GM12878 (cell line): ENCODE results near the gene MIPOL1.

Source experiments
- BACH1 ChIP-seq: fragments of 450-650 bp; IDR thresholded peaks from 2 replicates; pipeline ENCODE4 v1.6.1; 2017; ENCODE audit warnings: mild to moderate bottlenecking, borderline replicate concordance
- CREM ChIP-seq: IDR thresholded peaks from 2 replicates; pipeline ENCODE4 v1.6.1; 2014; ENCODE audit warnings: antibody characterized with exemption, low read depth
- CTCF ChIP-seq, 3 experiments: IDR thresholded peaks in 2 of 3; conservative IDR thresholded peaks in 1 of 3; 2 replicates each; pipeline ENCODE4 v1.5.1; 2011; ENCODE audit warnings: low read depth in 3 of 3, low read length in 3 of 3, mild to moderate bottlenecking in 3 of 3, control low read depth in 2 of 3, moderate library complexity in 2 of 3, inconsistent platforms in 1 of 3, mixed read lengths in 1 of 3; ENCODE audit not compliant: control insufficient read depth in 2 of 3, insufficient read depth in 1 of 3; ENCODE audit errors: extremely low read depth in 1 of 3
- EP300 ChIP-seq, 2 experiments: fragments of 150-350 bp in 1 of 2; IDR thresholded peaks; 2 replicates each; pipeline ENCODE4 v1.6.1; 2011 to 2012; ENCODE audit warnings: low read depth in 2 of 2, low read length in 2 of 2, borderline replicate concordance in 1 of 2, improper control_type of control experiment in 1 of 2, inconsistent platforms in 1 of 2; ENCODE audit not compliant: control insufficient read depth in 1 of 2
- EZH2 ChIP-seq: IDR thresholded peaks from 2 replicates; pipeline ENCODE4 v1.6.1; 2012; ENCODE audit warnings: low read depth, mild to moderate bottlenecking, control low read depth, inconsistent platforms, low read length, borderline replicate concordance; ENCODE audit not compliant: control insufficient read depth
- GABPA ChIP-seq: IDR thresholded peaks from 2 replicates; pipeline ENCODE4 v1.6.1; 2014; ENCODE audit warnings: antibody characterized with exemption, low read depth, mild to moderate bottlenecking, inconsistent platforms
- NR2C2 ChIP-seq: IDR thresholded peaks from 2 replicates; pipeline ENCODE4 v1.6.1; 2011; ENCODE audit warnings: borderline replicate concordance, low read depth; ENCODE audit not compliant: control insufficient read depth, insufficient read length
- REST ChIP-seq: IDR thresholded peaks from 2 replicates; pipeline ENCODE4 v1.6.1; 2012; ENCODE audit warnings: mild to moderate bottlenecking, low read depth, low read length
- TAF1 ChIP-seq: IDR thresholded peaks from 2 replicates; pipeline ENCODE4 v1.6.1; 2011; ENCODE audit warnings: mild to moderate bottlenecking, low read depth, low read length, borderline replicate concordance
- ZNF384 ChIP-seq: IDR thresholded peaks from 2 replicates; pipeline ENCODE4 v1.6.1; 2012; ENCODE audit warnings: low read depth, mild to moderate bottlenecking, low read length, improper control_type of control experiment, borderline replicate concordance
- TF ChIP-seq, protein P1 (sequence below): IDR thresholded peaks from 2 replicates; pipeline ENCODE4 v1.6.1; 2011; ENCODE audit warnings: low read depth, low read length, improper control_type of control experiment, borderline replicate concordance

DNA sequence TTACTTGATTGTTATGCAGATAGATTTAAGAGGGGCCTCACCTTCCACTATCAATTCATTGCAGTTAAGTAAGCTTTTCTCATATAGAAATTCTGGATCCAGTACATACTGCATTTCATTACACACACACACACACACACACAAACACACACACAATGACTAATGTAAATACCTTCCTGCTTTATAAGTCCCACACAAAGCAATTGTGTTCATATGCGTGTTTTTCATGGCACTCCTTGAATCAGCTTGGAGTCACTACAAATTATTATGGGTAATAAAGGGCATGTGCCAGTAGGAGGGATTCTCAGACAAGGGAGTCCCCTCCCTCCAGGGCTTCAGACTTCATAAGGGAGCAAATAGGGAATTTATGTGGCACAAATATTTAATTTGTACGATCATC is 4.5 kb downstream of the MIPOL1 start:
- TF ChIP-seq CREM (no peak), CTCF (IDR thresholded peaks at IDR 0.05 in 2 of 3, conservative IDR thresholded peaks at IDR 0.05 in 1 of 3; ENCODE audit: control insufficient read depth in 2 of 3, extremely low read depth in 1 of 3, insufficient read depth in 1 of 3, low read depth in 3 of 3, low read length in 3 of 3) (no peak), REST (no peak), TAF1 (no peak), ZNF384 (no peak), EZH2 (no peak), BACH1 (no peak), EP300 (IDR thresholded peaks at IDR 0.05; ENCODE audit: borderline replicate concordance in 1 of 2, control insufficient read depth in 1 of 2, low read depth in 2 of 2, low read length in 2 of 2) (no peak), NR2C2 (no peak), GABPA (no peak)
- TF ChIP-seq, protein P1, sequence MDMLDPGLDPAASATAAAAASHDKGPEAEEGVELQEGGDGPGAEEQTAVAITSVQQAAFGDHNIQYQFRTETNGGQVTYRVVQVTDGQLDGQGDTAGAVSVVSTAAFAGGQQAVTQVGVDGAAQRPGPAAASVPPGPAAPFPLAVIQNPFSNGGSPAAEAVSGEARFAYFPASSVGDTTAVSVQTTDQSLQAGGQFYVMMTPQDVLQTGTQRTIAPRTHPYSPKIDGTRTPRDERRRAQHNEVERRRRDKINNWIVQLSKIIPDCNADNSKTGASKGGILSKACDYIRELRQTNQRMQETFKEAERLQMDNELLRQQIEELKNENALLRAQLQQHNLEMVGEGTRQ = no peak
